ENCODE data around the gene FCN1. TPM values are rescaled to one million over a fixed set of nuclear protein-coding genes. Genes with fewer than 3 reads are reported as not detected.

FCN1 gene
- total RNA-seq, 2 experiments from 2014 or later: not detected

DNA sequence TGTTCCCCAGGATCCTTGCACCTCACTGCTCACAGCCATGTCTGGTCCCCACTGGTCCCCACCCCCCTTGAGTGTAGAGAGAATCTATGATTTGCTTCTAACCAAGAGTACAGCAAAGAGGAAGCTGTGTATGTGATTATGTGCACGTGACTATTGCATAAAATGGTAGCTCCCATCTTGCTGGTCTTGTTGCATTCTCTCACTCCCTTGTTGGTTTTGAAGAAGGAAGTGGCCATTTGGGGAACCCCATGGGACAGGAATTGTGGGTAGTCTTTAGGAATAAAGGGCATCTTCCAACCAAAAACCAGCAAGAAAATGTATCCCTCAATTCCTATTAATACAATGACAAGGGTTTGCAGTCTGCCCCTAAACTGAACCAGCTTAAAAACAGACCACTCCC lies 42.3 kb downstream of the FCN1 start:
- POLR2A ChIA-PET: no interaction called here
- ATAC-seq: no peak
- no peaks in the 10 kb centered on the region for H3K9me3 Mint-ChIP-seq
- no peak overlapping the region for H3K4me3 Mint-ChIP-seq
- CTCF ChIA-PET: interaction anchor here (0.6 kb wide), 1 partner anchor 78 kb away, joined by 3 read pairs; no protein-coding TSS in a partner anchor
- TF ChIP-seq, protein P1, sequence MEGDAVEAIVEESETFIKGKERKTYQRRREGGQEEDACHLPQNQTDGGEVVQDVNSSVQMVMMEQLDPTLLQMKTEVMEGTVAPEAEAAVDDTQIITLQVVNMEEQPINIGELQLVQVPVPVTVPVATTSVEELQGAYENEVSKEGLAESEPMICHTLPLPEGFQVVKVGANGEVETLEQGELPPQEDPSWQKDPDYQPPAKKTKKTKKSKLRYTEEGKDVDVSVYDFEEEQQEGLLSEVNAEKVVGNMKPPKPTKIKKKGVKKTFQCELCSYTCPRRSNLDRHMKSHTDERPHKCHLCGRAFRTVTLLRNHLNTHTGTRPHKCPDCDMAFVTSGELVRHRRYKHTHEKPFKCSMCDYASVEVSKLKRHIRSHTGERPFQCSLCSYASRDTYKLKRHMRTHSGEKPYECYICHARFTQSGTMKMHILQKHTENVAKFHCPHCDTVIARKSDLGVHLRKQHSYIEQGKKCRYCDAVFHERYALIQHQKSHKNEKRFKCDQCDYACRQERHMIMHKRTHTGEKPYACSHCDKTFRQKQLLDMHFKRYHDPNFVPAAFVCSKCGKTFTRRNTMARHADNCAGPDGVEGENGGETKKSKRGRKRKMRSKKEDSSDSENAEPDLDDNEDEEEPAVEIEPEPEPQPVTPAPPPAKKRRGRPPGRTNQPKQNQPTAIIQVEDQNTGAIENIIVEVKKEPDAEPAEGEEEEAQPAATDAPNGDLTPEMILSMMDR (IDR thresholded peaks at IDR 0.05): no peak
- H3K27ac Mint-ChIP-seq: no peak overlapping the region
- no peaks in the 10 kb centered on the region for H3K4me1 Mint-ChIP-seq (ENCODE audit: low read depth)
- H3K27me3 Mint-ChIP-seq: peaks cover 2% of the 10 kb centered on the region
- intact Hi-C loops (cut with micrococcal nuclease): no loop called here
- no peak for DNase-seq
- no peaks in the 10 kb centered on the region for H3K36me3 Mint-ChIP-seq (ENCODE audit: low read depth)

- ATAC-seq (no peak), DNase-seq (no peak)
- H3K36me3 Mint-ChIP-seq (ENCODE audit: low read depth): no peaks in the 10 kb centered on the region
- peaks cover 2% of the 10 kb centered on the region for H3K27me3 Mint-ChIP-seq
- TF ChIP-seq, protein P1 (IDR thresholded peaks at IDR 0.05): no peak
- CTCF ChIA-PET: no interaction called here
- intact Hi-C loops (cut with micrococcal nuclease): no loop called here
- no peak overlapping the region for H3K27ac Mint-ChIP-seq
- no peaks in the 10 kb centered on the region for H3K4me1 Mint-ChIP-seq (ENCODE audit: low read depth)
- H3K9me3 Mint-ChIP-seq: no peaks in the 10 kb centered on the region
- POLR2A ChIA-PET: no interaction called here
- H3K4me3 Mint-ChIP-seq: no peak overlapping the region
Observed at GRCh38 chr9:134872482-134873231, 45.1 kb downstream of the FCN1 start.

- TF ChIP-seq, protein P1 (IDR thresholded peaks at IDR 0.05): no peak
- no peaks in the 10 kb centered on the region for H3K36me3 Mint-ChIP-seq (ENCODE audit: low read depth)
- peaks cover under 1% of the 10 kb centered on the region for H3K27me3 Mint-ChIP-seq
- no peak for ATAC-seq
- POLR2A ChIA-PET: no interaction called here
- H3K9me3 Mint-ChIP-seq: no peaks in the 10 kb centered on the region
- CTCF ChIA-PET: no interaction called here
- DNase-seq: no peak
- no peak overlapping the region for H3K27ac Mint-ChIP-seq
- H3K4me1 Mint-ChIP-seq (ENCODE audit: low read depth): no peaks in the 10 kb centered on the region
- no peak overlapping the region for H3K4me3 Mint-ChIP-seq
- intact Hi-C loops (cut with micrococcal nuclease): no loop called here
Observed at GRCh38 chr9:134871697-134872340, 45.9 kb downstream of the FCN1 start.

- CTCF ChIA-PET: no interaction called here
- H3K36me3 Mint-ChIP-seq (ENCODE audit: low read depth): no peaks in the 10 kb centered on the region
Observed at GRCh38 chr9:134870746-134871662, 46.7 kb downstream of the FCN1 start.

More at GRCh38 chr9:134870746-134871662, 46.7 kb downstream of the FCN1 start:
- Mint-ChIP-seq H3K9me3 (no peaks in the 10 kb centered on the region), H3K27me3 (no peaks in the 10 kb centered on the region), H3K27ac (no peak overlapping the region), H3K4me3 (no peak overlapping the region), H3K4me1 (ENCODE audit: low read depth) (no peaks in the 10 kb centered on the region)
- DNase-seq (no peak), ATAC-seq (no peak)
- TF ChIP-seq, protein P1 (IDR thresholded peaks at IDR 0.05): no peak
- intact Hi-C loops (cut with micrococcal nuclease): no loop called here
- POLR2A ChIA-PET: no interaction called here

Data from activated CD8-positive, alpha-beta T cell treated with anti-CD3 and anti-CD28 coated beads for 36 hours (primary cell).